ENCODE results near the gene CA14.

- TF ChIP-seq, protein P1, sequence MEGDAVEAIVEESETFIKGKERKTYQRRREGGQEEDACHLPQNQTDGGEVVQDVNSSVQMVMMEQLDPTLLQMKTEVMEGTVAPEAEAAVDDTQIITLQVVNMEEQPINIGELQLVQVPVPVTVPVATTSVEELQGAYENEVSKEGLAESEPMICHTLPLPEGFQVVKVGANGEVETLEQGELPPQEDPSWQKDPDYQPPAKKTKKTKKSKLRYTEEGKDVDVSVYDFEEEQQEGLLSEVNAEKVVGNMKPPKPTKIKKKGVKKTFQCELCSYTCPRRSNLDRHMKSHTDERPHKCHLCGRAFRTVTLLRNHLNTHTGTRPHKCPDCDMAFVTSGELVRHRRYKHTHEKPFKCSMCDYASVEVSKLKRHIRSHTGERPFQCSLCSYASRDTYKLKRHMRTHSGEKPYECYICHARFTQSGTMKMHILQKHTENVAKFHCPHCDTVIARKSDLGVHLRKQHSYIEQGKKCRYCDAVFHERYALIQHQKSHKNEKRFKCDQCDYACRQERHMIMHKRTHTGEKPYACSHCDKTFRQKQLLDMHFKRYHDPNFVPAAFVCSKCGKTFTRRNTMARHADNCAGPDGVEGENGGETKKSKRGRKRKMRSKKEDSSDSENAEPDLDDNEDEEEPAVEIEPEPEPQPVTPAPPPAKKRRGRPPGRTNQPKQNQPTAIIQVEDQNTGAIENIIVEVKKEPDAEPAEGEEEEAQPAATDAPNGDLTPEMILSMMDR (IDR thresholded peaks at IDR 0.05): no peak
- peak; percentile 36 to 82 (median 82) for TF ChIP-seq POLR2A (IDR thresholded peaks at IDR 0.05)
Observed at GRCh38 chr1:150234566-150235293, 22.8 kb upstream of the CA14 start.

Measured in body of pancreas (tissue), 4 donors.